ENCODE measurements around the gene AMHR2.

AMHR2 gene

GRCh38 chr12:53425515-53426150 is 2.0 kb downstream of the AMHR2 start:
- Histone ChIP-seq H3K27me3 (ENCODE audit: low read depth, low read length) (peaks cover 1% of the 10 kb centered on the region; the same call in 1 of the 2 replicates), H3K4me2 (ENCODE audit: low read length) (no peak overlapping the region), H3K4me3 (ENCODE audit: low read length) (no peak overlapping the region), H3K4me1 (ENCODE audit: low read length) (peaks cover 3% of the 10 kb centered on the region; the same call in 1 of the 2 replicates), H3K36me3 (replicated peaks; ENCODE audit: low read depth, low read length) (no peaks in the 10 kb centered on the region), H3K27ac (ENCODE audit: low read length) (no peak overlapping the region), H2AFZ (ENCODE audit: low read depth, low read length) (no peak overlapping the region), H4K20me1 (ENCODE audit: insufficient read depth, low read length) (no peaks in the 10 kb centered on the region), H3K79me2 (ENCODE audit: low read length) (no peaks in the 10 kb centered on the region), H3K9ac (ENCODE audit: low read length) (no peak overlapping the region), H3K9me3 (ENCODE audit: insufficient read depth, low read length) (no peaks in the 10 kb centered on the region)
- TF ChIP-seq EZH2phosphoT487 (IDR thresholded peaks at IDR 0.05; ENCODE audit: low read depth) (no peak), CTCF (IDR thresholded peaks at IDR 0.05; ENCODE audit: low read depth, low read length) (no peak)

- H4K20me1 ChIP-seq (ENCODE audit: insufficient read depth, low read length), result no peaks in the 10 kb centered on the region
- TF ChIP-seq EZH2phosphoT487 (IDR thresholded peaks at IDR 0.05; ENCODE audit: low read depth) (no peak), CTCF (IDR thresholded peaks at IDR 0.05; ENCODE audit: low read depth, low read length) (no peak)
- no peak overlapping the region for H2AFZ ChIP-seq (ENCODE audit: low read depth, low read length)
- no peaks in the 10 kb centered on the region for H3K36me3 ChIP-seq (replicated peaks; ENCODE audit: low read depth, low read length)
- H3K4me2 ChIP-seq (ENCODE audit: low read length), result no peak overlapping the region
- H3K27me3 ChIP-seq (ENCODE audit: low read depth, low read length), result no peaks in the 10 kb centered on the region
- H3K4me1 ChIP-seq (ENCODE audit: low read length), result no peaks in the 10 kb centered on the region
- H3K9ac ChIP-seq (ENCODE audit: low read length), result no peak overlapping the region
- H3K27ac ChIP-seq (ENCODE audit: low read length), result no peak overlapping the region
- H3K79me2 ChIP-seq (ENCODE audit: low read length), result no peaks in the 10 kb centered on the region
- H3K4me3 ChIP-seq (ENCODE audit: low read length), result no peak overlapping the region
- no peaks in the 10 kb centered on the region for H3K9me3 ChIP-seq (ENCODE audit: insufficient read depth, low read length)
Measured at GRCh38 chr12:53427905-53428594, 4.4 kb downstream of the AMHR2 start.

GRCh38 chr12:53428741-53429140 is 5.1 kb downstream of the AMHR2 start:
- Histone ChIP-seq H3K9me3 (ENCODE audit: insufficient read depth, low read length) (no peaks in the 10 kb centered on the region), H3K4me2 (ENCODE audit: low read length) (no peak overlapping the region), H4K20me1 (ENCODE audit: insufficient read depth, low read length) (no peaks in the 10 kb centered on the region), H3K4me1 (ENCODE audit: low read length) (no peaks in the 10 kb centered on the region), H3K36me3 (replicated peaks; ENCODE audit: low read depth, low read length) (no peaks in the 10 kb centered on the region), H2AFZ (ENCODE audit: low read depth, low read length) (no peak overlapping the region), H3K4me3 (ENCODE audit: low read length) (no peak overlapping the region), H3K79me2 (ENCODE audit: low read length) (no peaks in the 10 kb centered on the region), H3K9ac (ENCODE audit: low read length) (no peak overlapping the region), H3K27me3 (ENCODE audit: low read depth, low read length) (no peaks in the 10 kb centered on the region), H3K27ac (ENCODE audit: low read length) (no peak overlapping the region)
- TF ChIP-seq EZH2phosphoT487 (IDR thresholded peaks at IDR 0.05; ENCODE audit: low read depth) (no peak), CTCF (IDR thresholded peaks at IDR 0.05; ENCODE audit: low read depth, low read length) (no peak)

GRCh38 chr12:53430116-53430515 is 6.5 kb downstream of the AMHR2 start:
- H3K4me2 ChIP-seq (ENCODE audit: low read length), result no peak overlapping the region
- no peaks in the 10 kb centered on the region for H4K20me1 ChIP-seq (ENCODE audit: insufficient read depth, low read length)

More at GRCh38 chr12:53430116-53430515, 6.5 kb downstream of the AMHR2 start:
- Histone ChIP-seq H3K4me3 (ENCODE audit: low read length) (no peak overlapping the region), H3K9me3 (ENCODE audit: insufficient read depth, low read length) (no peaks in the 10 kb centered on the region), H3K79me2 (ENCODE audit: low read length) (no peaks in the 10 kb centered on the region), H2AFZ (ENCODE audit: low read depth, low read length) (no peak overlapping the region), H3K36me3 (replicated peaks; ENCODE audit: low read depth, low read length) (no peaks in the 10 kb centered on the region), H3K27ac (ENCODE audit: low read length) (no peak overlapping the region), H3K27me3 (ENCODE audit: low read depth, low read length) (no peaks in the 10 kb centered on the region), H3K4me1 (ENCODE audit: low read length) (no peaks in the 10 kb centered on the region), H3K9ac (ENCODE audit: low read length) (no peak overlapping the region)
- TF ChIP-seq CTCF (IDR thresholded peaks at IDR 0.05; ENCODE audit: low read depth, low read length), result no peak
- TF ChIP-seq EZH2phosphoT487 (IDR thresholded peaks at IDR 0.05; ENCODE audit: low read depth), result no peak

All from OCI-LY3 (cell line).